HEK293 (cell line): ENCODE data around the gene DSTN.
A peak's percentile ranks its signal among the peaks of the same experiment; 100 is the strongest.

ENCODE experiments used
- BCL6B ChIP-seq: fragments of 450-650 bp; formaldehyde crosslinking; IDR thresholded peaks from 2 replicates; pipeline ENCODE4 v1.5.1; 2017; ENCODE audit warnings: missing biosample characterization, missing genetic modification characterization
- HOXD13 ChIP-seq: sonication (generic); formaldehyde crosslinking; IDR thresholded peaks from 2 replicates; pipeline ENCODE4 v1.8.0; 2022; ENCODE audit warnings: missing genetic modification reagents, borderline replicate concordance
- INSM2 ChIP-seq: fragments of 450-650 bp; formaldehyde crosslinking; IDR thresholded peaks from 2 replicates; pipeline ENCODE4 v1.5.1; 2016; ENCODE audit warnings: missing biosample characterization, missing genetic modification characterization
- KLF16 ChIP-seq: fragments of 450-650 bp; formaldehyde crosslinking; IDR thresholded peaks from 2 replicates; pipeline ENCODE4 v1.5.1; 2017; ENCODE audit warnings: missing biosample characterization, missing genetic modification characterization
- MYNN ChIP-seq: fragments of 450-650 bp; formaldehyde crosslinking; IDR thresholded peaks from 2 replicates; pipeline ENCODE4 v1.5.1; 2016; ENCODE audit warnings: missing biosample characterization, missing genetic modification characterization, borderline replicate concordance
- SALL2 ChIP-seq: fragments of 450-650 bp; formaldehyde crosslinking; IDR thresholded peaks from 2 replicates; pipeline ENCODE4 v1.5.0; 2017; ENCODE audit warnings: missing biosample characterization, mild to moderate bottlenecking, missing genetic modification characterization, borderline replicate concordance
- SP7 ChIP-seq: fragments of 450-650 bp; formaldehyde crosslinking; IDR thresholded peaks from 2 replicates; pipeline ENCODE4 v1.5.1; 2016; ENCODE audit warnings: missing biosample characterization, missing genetic modification characterization
- YY1 ChIP-seq: fragments of 450-650 bp; formaldehyde crosslinking; IDR thresholded peaks from 2 replicates; pipeline ENCODE4 v1.5.1; 2018; ENCODE audit warnings: missing biosample characterization, missing genetic modification characterization
- ZBTB8A ChIP-seq: fragments of 450-650 bp; formaldehyde crosslinking; IDR thresholded peaks from 2 replicates; pipeline ENCODE4 v1.5.1; 2016; ENCODE audit warnings: missing biosample characterization, missing genetic modification characterization
- ZEB2 ChIP-seq: fragments of 450-650 bp; formaldehyde crosslinking; IDR thresholded peaks from 2 replicates; pipeline ENCODE4 v1.5.1; 2016; ENCODE audit warnings: missing biosample characterization, missing genetic modification characterization
- ZNF114 ChIP-seq: fragments of 450-650 bp; formaldehyde crosslinking; IDR thresholded peaks from 2 replicates; pipeline ENCODE4 v1.5.0; 2017; ENCODE audit warnings: missing biosample characterization, missing genetic modification characterization
- ZNF146 ChIP-seq: fragments of 450-650 bp; formaldehyde crosslinking; IDR thresholded peaks from 2 replicates; pipeline ENCODE4 v1.5.1; 2016; ENCODE audit warnings: missing biosample characterization, missing genetic modification characterization
- ZNF155 ChIP-seq: fragments of 450-650 bp; formaldehyde crosslinking; IDR thresholded peaks from 2 replicates; pipeline ENCODE4 v1.5.1; 2016; ENCODE audit warnings: missing biosample characterization, missing genetic modification characterization
- ZNF19 ChIP-seq: fragments of 450-650 bp; formaldehyde crosslinking; IDR thresholded peaks from 2 replicates; pipeline ENCODE4; 2016; ENCODE audit warnings: missing biosample characterization, missing genetic modification characterization, low read depth
- ZNF223 ChIP-seq: fragments of 450-650 bp; formaldehyde crosslinking; IDR thresholded peaks from 2 replicates; pipeline ENCODE4 v1.5.1; 2016; ENCODE audit warnings: missing biosample characterization, missing genetic modification characterization
- ZNF24 ChIP-seq: fragments of 450-650 bp; formaldehyde crosslinking; IDR thresholded peaks from 2 replicates; pipeline ENCODE4 v1.5.1; 2016; ENCODE audit warnings: missing biosample characterization, missing genetic modification characterization
- ZNF292 ChIP-seq: fragments of 450-650 bp; formaldehyde crosslinking; IDR thresholded peaks from 2 replicates; pipeline ENCODE4 v1.5.1; 2016; ENCODE audit warnings: low read depth, missing biosample characterization, missing genetic modification characterization, borderline replicate concordance
- ZNF350 ChIP-seq: fragments of 450-650 bp; formaldehyde crosslinking; IDR thresholded peaks from 2 replicates; pipeline ENCODE4 v1.5.0; 2017; ENCODE audit warnings: missing biosample characterization, mild to moderate bottlenecking, missing genetic modification characterization
- ZNF501 ChIP-seq: fragments of 450-650 bp; formaldehyde crosslinking; IDR thresholded peaks from 2 replicates; pipeline ENCODE4 v1.5.1; 2016; ENCODE audit warnings: missing biosample characterization, missing genetic modification characterization
- ZNF600 ChIP-seq: fragments of 450-650 bp; formaldehyde crosslinking; IDR thresholded peaks from 2 replicates; pipeline ENCODE4 v1.5.1; 2016; ENCODE audit warnings: missing biosample characterization, missing genetic modification characterization
- ZNF610 ChIP-seq: fragments of 450-650 bp; formaldehyde crosslinking; IDR thresholded peaks from 2 replicates; pipeline ENCODE4 v1.5.1; 2016; ENCODE audit warnings: missing biosample characterization, missing genetic modification characterization, borderline replicate concordance
- ZNF621 ChIP-seq: fragments of 450-650 bp; formaldehyde crosslinking; IDR thresholded peaks from 2 replicates; pipeline ENCODE4 v1.5.1; 2017; ENCODE audit warnings: missing biosample characterization, missing genetic modification characterization
- ZNF654 ChIP-seq: fragments of 450-650 bp; formaldehyde crosslinking; IDR thresholded peaks from 2 replicates; pipeline ENCODE4 v1.5.1; 2016; ENCODE audit warnings: low read depth, missing biosample characterization, missing genetic modification characterization
- ZNF837 ChIP-seq: fragments of 450-650 bp; formaldehyde crosslinking; IDR thresholded peaks from 2 replicates; pipeline ENCODE4 v1.5.1; 2016; ENCODE audit warnings: missing biosample characterization, missing genetic modification characterization
- TF ChIP-seq, protein P1 (sequence below): fragments of 450-650 bp; formaldehyde crosslinking; IDR thresholded peaks from 2 replicates; pipeline ENCODE4; 2016; ENCODE audit warnings: missing biosample characterization, missing genetic modification characterization
- TF ChIP-seq, protein P2 (sequence below): fragments of 450-650 bp; formaldehyde crosslinking; IDR thresholded peaks from 2 replicates; pipeline ENCODE4 v1.5.1; 2016; ENCODE audit warnings: missing biosample characterization, missing genetic modification characterization
- TF ChIP-seq, protein P3 (sequence below): fragments of 450-650 bp; formaldehyde crosslinking; IDR thresholded peaks from 2 replicates; pipeline ENCODE4 v1.5.1; 2017; ENCODE audit warnings: missing biosample characterization, missing genetic modification characterization
- TF ChIP-seq, protein P4 (sequence below): fragments of 450-650 bp; IDR thresholded peaks from 2 replicates; pipeline ENCODE4 v1.5.1; 2018; ENCODE audit warnings: missing biosample characterization, missing genetic modification characterization

DSTN gene

GRCh38 chr20:17569616-17570346 lies at the start of gene DSTN (continued):
- TF ChIP-seq ZNF600 (tag by site-specific recombination), result 0 out of 2 replicates have a peak, but pooled peaks have one; percentile 34
- TF ChIP-seq, protein P1, sequence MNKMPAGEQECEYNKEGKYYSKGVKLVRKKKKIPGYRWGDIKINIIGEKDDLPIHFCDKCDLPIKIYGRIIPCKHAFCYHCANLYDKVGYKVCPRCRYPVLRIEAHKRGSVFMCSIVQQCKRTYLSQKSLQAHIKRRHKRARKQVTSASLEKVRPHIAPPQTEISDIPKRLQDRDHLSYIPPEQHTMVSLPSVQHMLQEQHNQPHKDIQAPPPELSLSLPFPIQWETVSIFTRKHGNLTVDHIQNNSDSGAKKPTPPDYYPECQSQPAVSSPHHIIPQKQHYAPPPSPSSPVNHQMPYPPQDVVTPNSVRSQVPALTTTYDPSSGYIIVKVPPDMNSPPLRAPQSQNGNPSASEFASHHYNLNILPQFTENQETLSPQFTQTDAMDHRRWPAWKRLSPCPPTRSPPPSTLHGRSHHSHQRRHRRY, result no peak
- TF ChIP-seq ZNF146, result no peak
- no peak for TF ChIP-seq HOXD13 (CRISPR knock-in tag)
- TF ChIP-seq ZNF223 (tag by site-specific recombination), result no peak
- no peak for TF ChIP-seq KLF16 (tag by site-specific recombination)
- no peak for TF ChIP-seq INSM2 (tag by site-specific recombination)
- no peak for TF ChIP-seq ZNF501 (tag by site-specific recombination)
- no peak for TF ChIP-seq YY1 (tag by site-specific recombination)
- no peak for TF ChIP-seq ZNF292 (tag by site-specific recombination)
- TF ChIP-seq ZNF24 (tag by site-specific recombination), result no peak
- TF ChIP-seq ZNF837 (tag by site-specific recombination), result no peak
- no peak for TF ChIP-seq ZNF350
- no peak for TF ChIP-seq ZNF155 (tag by site-specific recombination)
- no peak for TF ChIP-seq ZNF654
- TF ChIP-seq MYNN (tag by site-specific recombination), result no peak
- TF ChIP-seq ZNF610 (tag by site-specific recombination), result no peak
- TF ChIP-seq, protein P2, sequence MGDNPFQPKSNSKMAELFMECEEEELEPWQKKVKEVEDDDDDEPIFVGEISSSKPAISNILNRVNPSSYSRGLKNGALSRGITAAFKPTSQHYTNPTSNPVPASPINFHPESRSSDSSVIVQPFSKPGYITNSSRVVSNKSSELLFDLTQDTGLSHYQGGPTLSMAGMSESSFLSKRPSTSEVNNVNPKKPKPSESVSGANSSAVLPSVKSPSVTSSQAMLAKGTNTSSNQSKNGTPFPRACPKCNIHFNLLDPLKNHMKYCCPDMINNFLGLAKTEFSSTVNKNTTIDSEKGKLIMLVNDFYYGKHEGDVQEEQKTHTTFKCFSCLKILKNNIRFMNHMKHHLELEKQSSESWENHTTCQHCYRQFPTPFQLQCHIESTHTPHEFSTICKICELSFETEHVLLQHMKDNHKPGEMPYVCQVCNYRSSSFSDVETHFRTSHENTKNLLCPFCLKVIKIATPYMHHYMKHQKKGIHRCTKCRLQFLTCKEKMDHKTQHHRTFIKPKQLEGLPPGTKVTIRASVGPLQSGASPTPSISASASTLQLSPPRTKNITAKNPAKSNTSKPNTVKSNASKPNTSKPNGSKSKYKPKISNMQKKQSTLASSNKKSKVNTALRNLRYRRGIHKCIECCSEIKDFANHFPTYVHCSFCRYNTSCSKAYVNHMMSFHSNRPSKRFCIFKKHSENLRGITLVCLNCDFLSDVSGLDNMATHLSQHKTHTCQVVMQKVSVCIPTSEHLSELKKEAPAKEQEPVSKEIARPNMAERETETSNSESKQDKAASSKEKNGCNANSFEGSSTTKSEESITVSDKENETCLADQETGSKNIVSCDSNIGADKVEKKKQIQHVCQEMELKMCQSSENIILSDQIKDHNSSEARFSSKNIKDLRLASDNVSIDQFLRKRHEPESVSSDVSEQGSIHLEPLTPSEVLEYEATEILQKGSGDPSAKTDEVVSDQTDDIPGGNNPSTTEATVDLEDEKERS (tag by site-specific recombination), result no peak
- no peak for TF ChIP-seq BCL6B (tag by site-specific recombination)
- no peak; the same call in 1 of the 2 replicates for TF ChIP-seq SP7 (tag by site-specific recombination)
- no peak for TF ChIP-seq ZNF19 (tag by site-specific recombination)
- TF ChIP-seq, protein P3, sequence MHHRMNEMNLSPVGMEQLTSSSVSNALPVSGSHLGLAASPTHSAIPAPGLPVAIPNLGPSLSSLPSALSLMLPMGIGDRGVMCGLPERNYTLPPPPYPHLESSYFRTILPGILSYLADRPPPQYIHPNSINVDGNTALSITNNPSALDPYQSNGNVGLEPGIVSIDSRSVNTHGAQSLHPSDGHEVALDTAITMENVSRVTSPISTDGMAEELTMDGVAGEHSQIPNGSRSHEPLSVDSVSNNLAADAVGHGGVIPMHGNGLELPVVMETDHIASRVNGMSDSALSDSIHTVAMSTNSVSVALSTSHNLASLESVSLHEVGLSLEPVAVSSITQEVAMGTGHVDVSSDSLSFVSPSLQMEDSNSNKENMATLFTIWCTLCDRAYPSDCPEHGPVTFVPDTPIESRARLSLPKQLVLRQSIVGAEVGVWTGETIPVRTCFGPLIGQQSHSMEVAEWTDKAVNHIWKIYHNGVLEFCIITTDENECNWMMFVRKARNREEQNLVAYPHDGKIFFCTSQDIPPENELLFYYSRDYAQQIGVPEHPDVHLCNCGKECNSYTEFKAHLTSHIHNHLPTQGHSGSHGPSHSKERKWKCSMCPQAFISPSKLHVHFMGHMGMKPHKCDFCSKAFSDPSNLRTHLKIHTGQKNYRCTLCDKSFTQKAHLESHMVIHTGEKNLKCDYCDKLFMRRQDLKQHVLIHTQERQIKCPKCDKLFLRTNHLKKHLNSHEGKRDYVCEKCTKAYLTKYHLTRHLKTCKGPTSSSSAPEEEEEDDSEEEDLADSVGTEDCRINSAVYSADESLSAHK, result no peak
- 0 out of 2 replicates have a peak, but pooled peaks have one; percentile 42 for TF ChIP-seq ZEB2 (tag by site-specific recombination)
- TF ChIP-seq ZNF114, result no peak
- TF ChIP-seq SALL2, result no peak
- no peak for TF ChIP-seq ZNF621
- TF ChIP-seq ZBTB8A (tag by site-specific recombination), result 0 out of 2 replicates have a peak, but pooled peaks have one; percentile 14
- TF ChIP-seq, protein P4, sequence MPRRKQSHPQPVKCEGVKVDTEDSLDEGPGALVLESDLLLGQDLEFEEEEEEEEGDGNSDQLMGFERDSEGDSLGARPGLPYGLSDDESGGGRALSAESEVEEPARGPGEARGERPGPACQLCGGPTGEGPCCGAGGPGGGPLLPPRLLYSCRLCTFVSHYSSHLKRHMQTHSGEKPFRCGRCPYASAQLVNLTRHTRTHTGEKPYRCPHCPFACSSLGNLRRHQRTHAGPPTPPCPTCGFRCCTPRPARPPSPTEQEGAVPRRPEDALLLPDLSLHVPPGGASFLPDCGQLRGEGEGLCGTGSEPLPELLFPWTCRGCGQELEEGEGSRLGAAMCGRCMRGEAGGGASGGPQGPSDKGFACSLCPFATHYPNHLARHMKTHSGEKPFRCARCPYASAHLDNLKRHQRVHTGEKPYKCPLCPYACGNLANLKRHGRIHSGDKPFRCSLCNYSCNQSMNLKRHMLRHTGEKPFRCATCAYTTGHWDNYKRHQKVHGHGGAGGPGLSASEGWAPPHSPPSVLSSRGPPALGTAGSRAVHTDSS (tag by site-specific recombination), result peak; percentile 32; the same call in 1 of the 2 replicates
